ENCODE data around the gene HS3ST5. TPM values are rescaled to one million over a fixed set of nuclear protein-coding genes. Genes with fewer than 3 reads are reported as not detected.
A peak's percentile ranks its signal among the peaks of the same experiment; 100 is the strongest.

The HS3ST5 gene
- total RNA-seq, 2 donors from 2014 or later: 0.31 to 2.0 TPM

DNA sequence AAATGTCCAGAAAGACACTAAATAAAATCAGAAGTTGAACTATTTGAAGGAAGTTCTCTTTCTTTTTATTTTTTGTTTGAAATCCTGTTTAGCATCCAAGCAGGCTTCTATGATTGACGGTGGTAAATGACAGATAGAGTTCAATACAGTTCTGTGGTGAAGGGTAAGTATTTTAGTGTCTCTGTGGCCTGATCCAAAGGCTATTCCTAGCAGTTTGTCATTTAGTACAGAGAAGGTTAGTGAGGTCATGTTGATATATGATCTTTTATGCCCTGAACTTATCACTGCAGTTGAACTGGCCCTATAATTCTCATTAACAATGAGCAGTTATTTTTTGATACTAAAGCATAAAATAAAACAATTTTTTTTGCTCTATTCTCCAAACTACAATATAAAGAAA lies 227.2 kb downstream of the HS3ST5 start:
- no peak overlapping the region for H3K27ac ChIP-seq (ENCODE audit: low read depth, low read length)
- H3K27me3 ChIP-seq (ENCODE audit: control insufficient read depth, insufficient read depth, low read length, poor library complexity, severe bottlenecking): no peaks in the 10 kb centered on the region
- no peaks in the 10 kb centered on the region for H3K27me3 Mint-ChIP-seq (ENCODE audit: insufficient read depth)
- TF ChIP-seq, protein P1, sequence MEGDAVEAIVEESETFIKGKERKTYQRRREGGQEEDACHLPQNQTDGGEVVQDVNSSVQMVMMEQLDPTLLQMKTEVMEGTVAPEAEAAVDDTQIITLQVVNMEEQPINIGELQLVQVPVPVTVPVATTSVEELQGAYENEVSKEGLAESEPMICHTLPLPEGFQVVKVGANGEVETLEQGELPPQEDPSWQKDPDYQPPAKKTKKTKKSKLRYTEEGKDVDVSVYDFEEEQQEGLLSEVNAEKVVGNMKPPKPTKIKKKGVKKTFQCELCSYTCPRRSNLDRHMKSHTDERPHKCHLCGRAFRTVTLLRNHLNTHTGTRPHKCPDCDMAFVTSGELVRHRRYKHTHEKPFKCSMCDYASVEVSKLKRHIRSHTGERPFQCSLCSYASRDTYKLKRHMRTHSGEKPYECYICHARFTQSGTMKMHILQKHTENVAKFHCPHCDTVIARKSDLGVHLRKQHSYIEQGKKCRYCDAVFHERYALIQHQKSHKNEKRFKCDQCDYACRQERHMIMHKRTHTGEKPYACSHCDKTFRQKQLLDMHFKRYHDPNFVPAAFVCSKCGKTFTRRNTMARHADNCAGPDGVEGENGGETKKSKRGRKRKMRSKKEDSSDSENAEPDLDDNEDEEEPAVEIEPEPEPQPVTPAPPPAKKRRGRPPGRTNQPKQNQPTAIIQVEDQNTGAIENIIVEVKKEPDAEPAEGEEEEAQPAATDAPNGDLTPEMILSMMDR (conservative IDR thresholded peaks at IDR 0.05): no peak
- H3K9ac ChIP-seq (ENCODE audit: extremely low read depth, low read length, poor library complexity, severe bottlenecking): no peak overlapping the region
- no peak overlapping the region for H3K4me3 ChIP-seq (ENCODE audit: low read length)
- H3K36me3 ChIP-seq (ENCODE audit: control insufficient read depth, insufficient read depth, low read length): no peaks in the 10 kb centered on the region
- 94 to 100% methylated on average over 1 of the region's 1 CpG for WGBS, 2 experiments (ENCODE audit: insufficient coverage in 1 of 2, insufficient read length in 1 of 2)
- no peaks in the 10 kb centered on the region for H3K9me3 Mint-ChIP-seq
- H3K36me3 Mint-ChIP-seq (ENCODE audit: low read depth): no peaks in the 10 kb centered on the region
- no peaks in the 10 kb centered on the region for H3K4me1 Mint-ChIP-seq
- no peaks in the 10 kb centered on the region for H3K9me3 ChIP-seq (ENCODE audit: control insufficient read depth, low read length)
- DNase-seq: no peak
- no peak overlapping the region for H3K27ac Mint-ChIP-seq
- H3K4me1 ChIP-seq (ENCODE audit: control insufficient read depth, insufficient read depth, low read length): no peaks in the 10 kb centered on the region
- no peak overlapping the region for H3K4me3 Mint-ChIP-seq

DNA sequence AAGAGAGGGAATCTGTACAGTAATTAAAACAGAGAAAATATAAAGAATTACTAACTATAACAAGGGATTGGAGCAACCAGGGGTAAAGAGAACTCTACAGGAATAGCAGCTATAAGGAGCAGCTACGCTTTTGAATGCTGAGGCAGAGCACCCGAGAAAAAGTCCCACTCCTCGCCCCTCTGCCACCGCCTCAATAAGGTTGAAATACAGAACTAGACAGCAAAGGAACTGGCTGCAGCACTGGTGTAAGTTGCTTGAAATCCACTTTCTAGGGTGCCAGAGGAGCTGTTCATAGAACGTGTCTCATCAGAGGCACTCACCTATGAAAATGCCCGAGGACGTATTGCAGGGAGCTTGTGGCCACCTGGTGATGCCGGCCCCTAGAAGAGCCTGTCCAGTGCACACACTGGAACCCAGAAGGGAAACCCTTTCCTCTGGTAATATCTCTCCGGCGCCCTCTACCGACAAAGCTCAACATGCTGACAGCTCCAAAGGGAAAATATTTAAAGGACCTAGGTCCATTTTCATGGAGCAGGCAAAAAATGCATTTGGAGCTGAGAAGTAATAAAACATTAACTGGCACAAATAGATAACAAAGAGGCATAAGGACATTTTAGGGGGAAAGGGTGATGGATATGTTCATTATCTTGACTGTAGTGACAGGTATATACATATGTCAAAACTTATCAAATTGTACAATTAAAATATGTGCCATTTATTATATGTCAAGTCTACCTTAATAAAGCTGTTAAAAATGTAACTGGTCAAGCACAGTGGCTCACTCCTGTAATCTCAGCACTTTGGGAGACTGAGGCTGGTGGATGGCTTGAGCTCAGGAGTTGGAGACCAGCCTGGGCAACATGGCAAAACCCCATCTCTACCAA lies 234.5 kb downstream of the HS3ST5 start:
- H3K27ac Mint-ChIP-seq: no peak overlapping the region
- H3K9me3 Mint-ChIP-seq: no peaks in the 10 kb centered on the region
- H3K4me3 ChIP-seq (ENCODE audit: low read length): no peak overlapping the region
- H3K27me3 Mint-ChIP-seq (ENCODE audit: insufficient read depth): no peaks in the 10 kb centered on the region
- no peaks in the 10 kb centered on the region for H3K27me3 ChIP-seq (ENCODE audit: control insufficient read depth, insufficient read depth, low read length, poor library complexity, severe bottlenecking)
- H3K36me3 ChIP-seq (ENCODE audit: control insufficient read depth, insufficient read depth, low read length): no peaks in the 10 kb centered on the region
- no peaks in the 10 kb centered on the region for H3K9me3 ChIP-seq (ENCODE audit: control insufficient read depth, low read length)
- WGBS, 2 experiments (ENCODE audit: insufficient coverage in 1 of 2, insufficient read length in 1 of 2): 47 to 76% methylated on average over 8 to 11 of the region's 11 CpGs
- H3K4me1 Mint-ChIP-seq: no peaks in the 10 kb centered on the region
- H3K4me3 Mint-ChIP-seq: no peak overlapping the region
- no peaks in the 10 kb centered on the region for H3K36me3 Mint-ChIP-seq (ENCODE audit: low read depth)
- H3K4me1 ChIP-seq (ENCODE audit: control insufficient read depth, insufficient read depth, low read length): no peaks in the 10 kb centered on the region
- peak; percentile 94 for DNase-seq
- H3K27ac ChIP-seq (ENCODE audit: low read depth, low read length): no peak overlapping the region
- no peak overlapping the region for H3K9ac ChIP-seq (ENCODE audit: extremely low read depth, low read length, poor library complexity, severe bottlenecking)
- TF ChIP-seq, protein P1 (conservative IDR thresholded peaks at IDR 0.05): peak; percentile 90

DNA sequence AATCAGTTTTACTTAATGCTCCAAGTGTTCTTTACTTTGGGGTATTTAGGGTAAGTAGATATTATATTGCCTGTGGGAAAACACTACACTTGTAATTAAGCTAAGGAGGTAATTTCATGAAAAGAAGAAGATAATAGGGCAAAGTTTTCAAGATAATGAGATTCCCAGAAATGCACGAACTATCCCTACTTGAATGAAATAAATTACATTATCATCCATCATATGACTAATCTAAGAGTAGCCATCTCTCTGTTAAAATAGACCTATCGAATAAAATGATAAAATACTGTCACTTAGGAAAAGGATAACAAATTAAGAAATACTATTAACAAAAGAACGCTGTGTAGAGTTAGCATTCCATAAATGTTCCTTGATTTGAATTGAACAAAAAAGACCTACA lies 236.8 kb downstream of the HS3ST5 start:
- H3K27ac Mint-ChIP-seq: no peak overlapping the region
- no peaks in the 10 kb centered on the region for H3K4me1 ChIP-seq (ENCODE audit: control insufficient read depth, insufficient read depth, low read length)
- no peak overlapping the region for H3K4me3 ChIP-seq (ENCODE audit: low read length)
- no peak for DNase-seq
- no peaks in the 10 kb centered on the region for H3K27me3 Mint-ChIP-seq (ENCODE audit: insufficient read depth)
- no peaks in the 10 kb centered on the region for H3K9me3 ChIP-seq (ENCODE audit: control insufficient read depth, low read length)
- TF ChIP-seq, protein P1 (conservative IDR thresholded peaks at IDR 0.05): no peak
- no peaks in the 10 kb centered on the region for H3K36me3 ChIP-seq (ENCODE audit: control insufficient read depth, insufficient read depth, low read length)
- no peak overlapping the region for H3K27ac ChIP-seq (ENCODE audit: low read depth, low read length)
- H3K9ac ChIP-seq (ENCODE audit: extremely low read depth, low read length, poor library complexity, severe bottlenecking): no peak overlapping the region
- no peak overlapping the region for H3K4me3 Mint-ChIP-seq
- no peaks in the 10 kb centered on the region for H3K27me3 ChIP-seq (ENCODE audit: control insufficient read depth, insufficient read depth, low read length, poor library complexity, severe bottlenecking)
- no peaks in the 10 kb centered on the region for H3K9me3 Mint-ChIP-seq
- H3K36me3 Mint-ChIP-seq (ENCODE audit: low read depth): no peaks in the 10 kb centered on the region
- 83% methylated on average over 2 of the region's 3 CpGs; no CpG with 5 or more reads in 1 of the 2 experiments for WGBS, 2 experiments (ENCODE audit: insufficient coverage in 1 of 2, insufficient read length in 1 of 2)
- no peaks in the 10 kb centered on the region for H3K4me1 Mint-ChIP-seq

Measured in endodermal cell (in vitro differentiated cells).